Measurements from ENCODE around the gene SART1.

- TF ChIP-seq NFIC (IDR thresholded peaks at IDR 0.05) (no peak), CREB1 (IDR thresholded peaks at IDR 0.05; ENCODE audit: low read depth) (0 out of 2 replicates have a peak, but pooled peaks have one; percentile 48), RAD21 (IDR thresholded peaks at IDR 0.05; ENCODE audit: low read depth) (no peak), EP300 (IDR thresholded peaks at IDR 0.05; ENCODE audit: borderline replicate concordance) (peak; percentile 41; the same call in 1 of the 2 replicates), TEAD4 (IDR thresholded peaks at IDR 0.05) (no peak)
Observed at GRCh38 chr11:65961267-65962140, at the start of gene SART1.
